GM19099 (cell line): ENCODE measurements around the gene CTIF.

Experiments
- POLR2A ChIP-seq: IDR thresholded peaks from 3 replicates; pipeline ENCODE4 v1.6.1; 2011; ENCODE audit warnings: low read depth; ENCODE audit not compliant: insufficient read length; ENCODE audit errors: extremely low read depth

The CTIF gene

DNA sequence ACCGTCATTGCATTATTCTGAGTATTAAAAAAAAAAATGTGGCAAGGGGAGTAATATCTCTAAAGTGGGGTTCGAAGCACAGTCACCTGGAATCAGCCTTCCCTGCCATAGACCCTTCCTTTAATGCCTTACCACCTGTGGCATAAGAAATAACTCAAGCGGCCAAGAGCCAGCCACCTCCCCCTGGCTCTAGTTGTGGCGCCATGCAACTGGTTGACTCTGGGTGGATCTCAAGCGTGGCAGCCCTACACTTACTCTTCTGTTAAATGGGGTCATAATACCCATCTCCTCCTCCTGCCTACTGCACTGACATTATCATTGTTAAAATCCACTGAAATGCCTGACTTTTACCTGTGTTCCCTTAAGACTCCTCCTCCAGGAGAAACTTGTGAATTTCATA, 236.1 kb downstream of the CTIF start:
- no peak for TF ChIP-seq POLR2A

DNA sequence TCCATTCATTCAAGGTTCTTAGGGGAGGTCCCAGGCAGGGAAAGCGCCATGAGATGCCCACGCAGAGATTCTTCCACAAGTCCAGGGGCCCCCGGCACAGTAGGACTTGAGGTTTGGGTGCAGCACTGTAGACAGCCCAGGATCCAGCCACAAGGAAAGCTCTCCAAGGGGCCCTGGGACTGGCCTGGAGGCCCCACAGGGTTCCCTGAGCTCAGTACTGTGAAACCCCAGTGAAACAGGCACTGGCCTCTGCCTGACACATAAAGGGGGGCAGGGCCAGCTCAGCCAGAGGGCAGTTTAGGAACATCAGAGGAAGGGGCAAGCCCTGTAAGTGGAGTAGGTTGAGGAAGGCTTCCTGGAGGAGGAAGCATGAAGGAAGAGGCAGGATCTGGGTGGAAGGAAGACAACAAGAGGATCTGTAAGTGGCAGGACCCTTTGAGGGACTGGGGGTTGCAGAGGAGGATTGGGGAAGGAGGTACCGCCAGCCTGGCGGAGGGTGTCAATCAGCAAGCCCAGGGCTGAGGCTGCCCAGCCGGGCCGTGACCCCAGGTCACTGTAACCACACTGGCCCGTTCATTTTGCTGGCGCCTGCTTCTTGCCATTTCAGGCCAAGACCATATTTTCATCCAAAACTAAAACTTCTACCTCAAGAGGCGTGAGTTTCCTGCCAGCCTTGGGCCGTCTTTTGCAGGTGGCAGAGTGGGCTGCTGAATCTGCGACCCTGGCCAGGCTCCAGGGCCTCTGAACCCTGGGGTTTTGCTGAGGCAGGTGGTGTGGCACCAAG, 236.7 kb downstream of the CTIF start:
- TF ChIP-seq POLR2A, result no peak

DNA sequence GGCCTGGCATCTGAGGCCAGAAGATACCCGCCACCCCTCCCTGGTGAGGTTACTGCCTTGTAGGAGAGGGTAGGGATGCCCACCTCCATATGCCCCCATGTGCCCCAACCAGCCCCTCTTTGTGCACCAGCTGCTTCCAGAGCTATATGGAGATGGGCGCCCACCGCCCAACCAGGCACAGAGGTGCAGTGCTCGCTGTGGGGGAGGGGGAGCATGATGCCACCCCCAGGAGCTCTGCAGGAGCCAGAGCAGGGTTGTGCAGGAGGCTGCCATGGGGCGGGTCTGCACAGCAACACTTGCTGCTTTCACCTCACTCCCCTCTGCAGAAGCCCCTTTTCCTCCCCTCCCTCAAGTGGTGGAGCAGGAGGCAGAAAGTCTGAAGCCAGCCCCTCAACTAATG, 237.3 kb downstream of the CTIF start:
- TF ChIP-seq POLR2A, result no peak

DNA sequence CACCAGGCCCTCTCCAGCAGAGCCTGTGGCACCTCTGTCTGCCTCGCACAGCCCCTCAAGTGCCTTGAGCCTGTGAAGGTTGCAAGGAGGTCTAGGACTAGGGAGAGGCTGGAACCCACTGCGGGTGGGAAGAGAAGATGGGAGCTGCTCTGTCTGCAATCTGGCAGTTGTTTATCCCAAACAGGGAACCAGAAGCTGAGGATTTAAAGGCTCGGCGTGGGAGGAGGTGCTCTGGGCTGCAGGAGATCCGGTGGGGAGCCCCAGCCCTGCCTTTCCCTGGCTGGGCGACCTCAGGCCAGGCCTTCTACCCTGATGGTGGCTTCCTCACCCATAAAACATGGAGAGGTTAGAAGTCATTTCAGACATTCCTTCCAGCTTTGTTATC, 237.8 kb downstream of the CTIF start:
- no peak for TF ChIP-seq POLR2A

DNA sequence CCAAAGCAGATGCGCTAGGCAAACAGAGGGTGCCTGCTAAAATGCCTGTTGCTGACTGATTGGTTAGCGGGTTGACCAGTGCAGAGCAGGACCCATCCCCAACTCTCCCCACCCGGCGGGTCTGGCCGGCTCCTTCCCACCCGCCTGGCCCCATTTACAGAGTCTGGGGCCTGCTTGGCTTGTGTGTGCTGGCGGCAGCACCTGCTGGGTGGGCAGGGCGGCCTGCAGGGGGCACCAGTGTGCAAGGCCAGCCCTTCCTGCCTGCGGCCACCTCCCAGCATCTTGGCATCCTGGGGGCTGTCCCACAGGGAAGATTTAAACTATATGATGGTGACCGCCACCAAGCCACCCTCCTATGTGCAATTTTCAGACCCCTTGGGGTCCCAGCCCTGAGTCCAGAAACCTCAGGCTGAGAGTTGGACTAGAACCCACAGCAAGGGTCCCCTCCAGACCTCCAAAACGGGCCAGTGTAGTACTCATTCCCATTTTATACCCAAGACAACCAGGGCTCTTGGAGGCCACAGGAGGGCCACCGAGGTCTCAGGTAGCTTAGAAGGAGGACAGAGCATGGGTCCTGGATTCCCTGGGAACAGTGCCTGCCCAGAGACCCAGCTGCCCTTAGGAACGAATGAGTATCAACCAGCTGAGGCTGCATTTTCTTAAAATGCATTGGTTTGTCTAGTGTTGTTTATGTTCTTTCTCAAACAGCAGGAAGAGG, 238.4 kb downstream of the CTIF start:
- TF ChIP-seq POLR2A, result no peak

DNA sequence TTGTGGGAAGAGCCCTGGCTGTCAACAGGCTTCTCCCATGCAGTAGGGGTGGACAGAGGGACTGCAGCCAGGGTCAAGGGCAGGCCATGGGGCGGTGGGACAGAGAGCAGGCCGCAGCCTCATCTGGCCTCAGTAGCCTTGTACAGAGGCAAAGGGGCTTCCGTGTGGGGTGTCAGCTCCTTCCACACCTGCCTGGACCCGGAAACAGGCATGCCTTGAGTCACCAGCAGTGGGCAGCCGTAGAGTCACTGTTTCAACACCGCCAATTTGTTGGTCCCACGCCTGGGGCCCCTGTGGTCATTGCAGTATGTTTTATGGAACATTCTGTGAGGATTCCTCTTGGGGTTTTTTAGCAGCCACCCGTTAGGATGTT, 238.9 kb downstream of the CTIF start:
- no peak for TF ChIP-seq POLR2A

DNA sequence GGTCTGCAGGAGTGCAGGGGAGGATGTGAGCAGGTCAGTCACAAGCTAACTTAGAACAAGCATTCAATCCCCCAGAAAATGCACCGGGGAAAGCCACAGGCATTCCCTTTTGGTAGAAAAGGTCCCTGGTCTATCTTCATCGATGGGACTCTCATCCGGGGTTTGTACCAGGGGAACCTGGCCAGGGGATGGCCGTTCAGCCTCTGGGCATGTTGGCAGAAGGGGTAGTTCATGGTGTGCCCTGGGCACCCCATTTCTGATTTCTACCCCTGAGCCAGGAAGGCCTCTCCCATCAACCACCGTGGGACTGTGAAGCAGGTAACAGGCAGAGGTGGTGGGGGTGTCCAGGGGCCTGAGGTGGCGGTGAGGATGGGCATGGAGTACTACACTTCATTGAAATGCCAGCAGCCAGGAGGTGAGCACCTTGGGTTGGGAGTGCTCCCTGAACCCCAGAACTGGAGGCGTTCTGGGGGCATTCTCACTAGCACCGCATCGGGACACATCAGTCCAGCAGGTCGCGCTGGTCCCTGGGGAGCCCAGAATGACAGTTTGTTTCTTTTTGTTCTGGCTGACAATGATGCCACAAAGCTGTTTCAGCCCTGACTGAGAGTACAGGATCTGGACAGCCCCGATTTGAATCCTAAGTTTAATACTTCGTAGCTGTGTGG, 239.6 kb downstream of the CTIF start:
- TF ChIP-seq POLR2A, result no peak

DNA sequence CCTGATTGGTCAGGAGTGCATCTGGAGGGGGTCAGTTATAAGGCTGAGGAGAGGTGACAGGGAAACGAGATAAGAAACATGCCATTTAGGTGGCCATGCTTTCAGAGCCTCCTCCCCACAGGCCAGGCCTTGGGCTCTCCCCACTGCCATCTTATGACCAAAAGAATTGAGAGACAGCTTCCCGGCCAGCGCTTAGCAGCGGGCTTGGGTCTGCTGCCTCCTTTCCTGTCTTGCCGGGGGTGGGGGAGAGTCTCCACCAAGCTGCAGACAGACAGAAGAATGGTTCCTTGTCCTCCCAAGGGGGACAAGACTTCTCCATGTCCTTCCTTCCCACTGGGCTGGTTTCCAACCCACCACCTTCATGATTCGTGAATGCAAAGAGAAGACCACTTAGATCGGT, 240.6 kb downstream of the CTIF start:
- no peak for TF ChIP-seq POLR2A

DNA sequence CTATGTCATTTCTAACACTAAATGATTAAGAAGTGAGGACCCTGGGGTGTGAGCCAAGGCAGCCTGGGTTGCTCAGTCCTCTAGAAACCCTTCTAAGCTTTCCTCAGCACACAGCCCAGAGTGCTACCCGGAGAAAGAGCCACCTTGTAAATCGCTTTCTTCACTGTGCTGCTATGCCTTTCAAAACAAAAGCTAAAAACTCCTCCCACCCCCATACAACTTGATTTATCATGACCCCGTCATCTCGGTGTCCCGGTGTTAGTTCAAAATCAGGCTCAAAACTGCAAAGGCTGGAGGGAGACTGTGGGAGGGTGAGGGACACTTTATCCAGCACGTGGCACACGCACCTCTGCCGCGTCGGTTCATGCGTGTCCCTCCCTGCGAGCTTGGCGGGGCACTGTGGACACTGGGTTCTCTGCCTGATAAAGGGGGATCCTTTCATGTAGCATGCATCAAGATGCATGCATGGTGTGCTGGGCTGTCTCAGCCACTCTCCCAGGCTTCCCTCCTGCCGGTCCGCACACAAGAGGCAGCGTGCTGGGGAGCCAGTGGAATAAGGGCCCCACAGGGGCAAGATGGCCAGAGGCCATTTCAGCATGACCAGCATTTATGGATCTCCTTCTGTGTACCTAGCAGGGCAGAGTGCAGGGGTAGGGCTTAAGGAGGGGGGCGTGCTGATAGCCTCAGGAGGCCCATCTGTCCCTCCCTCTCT, 241.5 kb downstream of the CTIF start:
- no peak for TF ChIP-seq POLR2A

DNA sequence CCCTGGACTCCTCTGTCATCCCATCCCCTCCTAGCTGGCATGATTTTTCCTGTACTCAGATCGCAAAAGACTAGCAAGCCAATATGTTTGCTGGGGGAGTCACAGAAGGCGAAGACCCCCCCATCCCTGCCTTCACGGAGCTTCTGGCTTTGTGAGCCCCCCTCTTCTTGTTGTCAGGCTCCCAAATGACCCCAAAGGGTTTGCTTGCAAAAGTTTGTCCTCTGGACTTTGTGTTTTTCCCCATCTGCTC, 242.0 kb downstream of the CTIF start:
- no peak for TF ChIP-seq POLR2A

DNA sequence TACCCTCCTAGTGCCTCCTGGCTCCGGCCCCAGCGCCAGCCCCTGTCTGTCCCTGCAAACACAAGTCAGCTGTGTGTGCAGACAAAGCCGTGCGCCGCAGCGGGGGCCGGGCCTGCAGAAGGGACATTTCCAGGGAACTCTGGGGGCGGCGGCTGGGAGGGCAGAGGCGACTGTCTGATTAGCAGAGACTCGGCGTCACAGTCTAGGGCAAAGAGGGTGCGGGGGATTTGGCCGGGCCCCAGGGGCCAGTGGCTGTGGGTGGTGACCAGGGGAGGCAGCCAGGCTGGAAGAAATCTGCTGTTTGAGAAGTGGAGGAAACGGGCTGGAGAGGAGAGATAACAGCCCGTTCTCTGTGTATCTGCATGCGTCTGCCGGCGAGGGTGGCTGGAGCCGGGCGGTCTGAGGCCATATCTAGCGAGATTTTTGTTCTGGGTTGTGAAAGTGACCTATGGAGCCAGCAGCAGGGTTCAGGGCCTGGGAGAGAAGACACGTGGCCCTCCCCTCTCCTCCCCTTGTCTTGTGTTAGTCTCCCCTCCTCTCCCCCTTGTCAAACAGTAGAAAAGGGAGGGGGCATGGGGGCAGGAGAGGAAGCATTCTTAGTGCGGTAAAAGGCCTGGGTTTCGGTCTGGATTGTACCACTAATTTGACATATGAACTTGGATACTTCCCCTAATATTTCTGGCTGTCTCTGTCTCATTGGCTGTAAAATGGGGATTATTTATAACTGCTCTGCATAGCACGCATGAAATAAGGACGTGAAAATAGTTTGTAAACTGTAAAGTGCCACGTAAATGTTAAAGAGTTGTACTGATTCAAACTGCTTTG, 242.5 kb downstream of the CTIF start:
- no peak for TF ChIP-seq POLR2A

DNA sequence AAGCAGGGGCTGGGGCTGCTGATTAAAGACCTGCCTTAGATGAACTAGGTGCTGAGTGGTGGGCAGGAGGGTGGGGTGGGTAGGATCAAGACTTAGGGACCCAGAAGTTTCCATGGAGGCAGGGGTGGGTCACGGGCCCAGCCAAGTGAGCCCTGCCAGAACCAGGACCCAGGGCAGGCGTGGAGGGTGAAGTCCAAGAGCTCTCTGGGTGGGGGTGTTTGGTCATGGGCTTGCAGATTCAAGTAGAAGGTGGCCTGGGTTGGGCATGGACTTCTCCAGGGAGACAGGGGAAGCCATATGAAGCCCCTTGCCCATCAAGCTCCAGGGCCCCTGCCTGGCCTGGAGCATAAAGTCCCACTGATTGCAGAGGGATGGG, 243.1 kb downstream of the CTIF start:
- no peak for TF ChIP-seq POLR2A

DNA sequence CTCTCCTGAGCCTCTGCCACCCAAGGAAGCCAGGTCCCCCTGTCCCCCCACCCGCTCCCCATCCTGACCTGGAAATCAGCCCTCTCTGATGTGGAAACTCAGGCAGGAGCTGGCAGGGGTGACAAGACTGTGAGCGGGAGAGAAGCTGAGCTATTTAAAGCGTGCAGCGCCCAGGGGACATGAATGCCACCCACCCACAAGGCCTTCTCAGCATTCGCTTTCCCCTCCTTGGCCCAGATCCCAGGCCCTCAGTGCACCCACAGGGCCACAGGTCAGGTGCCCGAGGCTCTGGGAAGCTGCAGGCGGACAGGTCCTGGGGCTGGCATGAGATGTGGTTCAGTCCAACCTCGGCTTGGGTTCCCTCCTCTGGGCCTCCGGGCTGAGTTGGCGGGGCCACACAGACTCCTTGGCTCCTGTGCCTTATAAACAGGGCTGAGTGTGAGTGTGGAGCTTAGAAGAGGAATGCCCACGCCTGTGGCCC, 243.6 kb downstream of the CTIF start:
- TF ChIP-seq POLR2A, result no peak

DNA sequence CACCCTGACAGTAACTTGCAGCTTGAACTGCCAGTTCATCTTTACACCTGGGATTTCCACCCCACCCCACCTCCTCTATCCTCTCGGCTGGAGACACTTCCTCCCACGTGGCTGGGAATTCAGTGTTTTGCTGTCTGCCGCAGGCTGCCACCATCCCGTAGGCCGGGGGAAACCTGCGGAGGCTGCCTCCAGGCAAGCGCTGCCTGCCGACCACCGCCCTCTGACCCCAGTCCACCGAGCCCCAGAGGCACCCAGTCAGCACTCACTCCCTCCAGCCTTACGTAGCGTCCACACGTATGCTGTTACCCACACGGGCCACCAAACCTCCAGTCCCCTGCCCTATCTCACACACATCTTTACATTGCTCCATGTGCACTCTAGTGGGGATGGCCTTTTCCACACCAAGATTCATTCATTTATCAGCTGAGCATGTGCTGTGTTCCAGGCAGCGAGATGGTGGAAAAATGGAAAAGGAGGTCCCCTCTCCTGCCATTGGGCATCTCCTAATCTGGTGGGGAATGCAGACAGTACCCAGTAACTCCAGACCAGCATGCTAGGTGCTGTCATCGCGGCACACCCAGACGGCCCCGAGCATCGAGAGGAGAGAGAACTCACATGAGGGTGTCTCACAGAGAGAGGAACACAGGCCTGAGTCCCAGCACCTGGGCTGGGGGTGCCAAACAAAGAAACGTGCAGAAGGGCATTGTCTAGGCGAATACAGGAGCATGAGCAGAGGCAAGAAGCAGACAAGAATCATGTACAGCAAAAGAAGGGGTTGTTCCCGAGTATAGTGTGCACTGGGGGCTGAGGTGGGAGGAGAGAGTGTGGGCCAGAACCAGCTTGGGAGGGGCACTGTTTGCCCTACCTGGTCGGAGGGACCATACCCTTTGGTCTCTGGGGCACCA, 245.0 kb downstream of the CTIF start:
- TF ChIP-seq POLR2A, result no peak
